ENCODE data around the gene CD96. TPM values are rescaled to one million over a fixed set of nuclear protein-coding genes. Genes with fewer than 3 reads are reported as not detected.
A peak's percentile ranks its signal among the peaks of the same experiment; 100 is the strongest.
"Not testable (repeated sequence)": the region's sequence is repeated elsewhere in the genome, so short reads cannot be mapped to it uniquely, and the experiment has no call there.

The CD96 gene
- total RNA-seq, 1 donor from 2014 or later: not detected

DNA sequence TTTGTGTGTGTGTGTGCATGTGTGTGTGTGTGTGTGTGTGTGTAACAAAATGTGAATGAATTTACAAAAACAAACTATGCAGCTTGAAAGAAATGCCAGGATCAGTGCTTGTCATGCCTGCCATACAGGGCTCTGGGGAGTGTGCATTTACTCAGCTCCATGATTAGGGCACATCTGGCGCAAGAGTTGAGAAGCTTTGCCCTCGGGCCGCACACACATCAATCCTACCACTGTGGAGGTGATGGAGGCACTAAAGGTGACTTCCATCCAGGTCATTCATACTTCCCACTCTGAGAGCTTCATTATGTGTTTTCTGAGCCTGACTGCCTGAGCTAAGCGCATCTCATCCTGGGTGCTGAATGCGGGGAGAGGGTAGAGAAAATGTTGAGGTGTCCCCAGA is 125.2 kb downstream of the CD96 start:
- Mint-ChIP-seq H3K36me3 (ENCODE audit: low read depth) (peaks cover 7% of the 10 kb centered on the region), H3K27me3 (ENCODE audit: low read depth) (no peaks in the 10 kb centered on the region), H3K4me1 (peaks cover 21% of the 10 kb centered on the region), H3K27ac (ENCODE audit: unreplicated experiment) (no peak overlapping the region), H3K9me3 (peaks cover 11% of the 10 kb centered on the region), H3K4me3 (no peak overlapping the region)
- TF ChIP-seq, protein P1, sequence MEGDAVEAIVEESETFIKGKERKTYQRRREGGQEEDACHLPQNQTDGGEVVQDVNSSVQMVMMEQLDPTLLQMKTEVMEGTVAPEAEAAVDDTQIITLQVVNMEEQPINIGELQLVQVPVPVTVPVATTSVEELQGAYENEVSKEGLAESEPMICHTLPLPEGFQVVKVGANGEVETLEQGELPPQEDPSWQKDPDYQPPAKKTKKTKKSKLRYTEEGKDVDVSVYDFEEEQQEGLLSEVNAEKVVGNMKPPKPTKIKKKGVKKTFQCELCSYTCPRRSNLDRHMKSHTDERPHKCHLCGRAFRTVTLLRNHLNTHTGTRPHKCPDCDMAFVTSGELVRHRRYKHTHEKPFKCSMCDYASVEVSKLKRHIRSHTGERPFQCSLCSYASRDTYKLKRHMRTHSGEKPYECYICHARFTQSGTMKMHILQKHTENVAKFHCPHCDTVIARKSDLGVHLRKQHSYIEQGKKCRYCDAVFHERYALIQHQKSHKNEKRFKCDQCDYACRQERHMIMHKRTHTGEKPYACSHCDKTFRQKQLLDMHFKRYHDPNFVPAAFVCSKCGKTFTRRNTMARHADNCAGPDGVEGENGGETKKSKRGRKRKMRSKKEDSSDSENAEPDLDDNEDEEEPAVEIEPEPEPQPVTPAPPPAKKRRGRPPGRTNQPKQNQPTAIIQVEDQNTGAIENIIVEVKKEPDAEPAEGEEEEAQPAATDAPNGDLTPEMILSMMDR (conservative IDR thresholded peaks at IDR 0.05): no peak
- no peak for DNase-seq (ENCODE audit: low read depth, low spot score)

DNA sequence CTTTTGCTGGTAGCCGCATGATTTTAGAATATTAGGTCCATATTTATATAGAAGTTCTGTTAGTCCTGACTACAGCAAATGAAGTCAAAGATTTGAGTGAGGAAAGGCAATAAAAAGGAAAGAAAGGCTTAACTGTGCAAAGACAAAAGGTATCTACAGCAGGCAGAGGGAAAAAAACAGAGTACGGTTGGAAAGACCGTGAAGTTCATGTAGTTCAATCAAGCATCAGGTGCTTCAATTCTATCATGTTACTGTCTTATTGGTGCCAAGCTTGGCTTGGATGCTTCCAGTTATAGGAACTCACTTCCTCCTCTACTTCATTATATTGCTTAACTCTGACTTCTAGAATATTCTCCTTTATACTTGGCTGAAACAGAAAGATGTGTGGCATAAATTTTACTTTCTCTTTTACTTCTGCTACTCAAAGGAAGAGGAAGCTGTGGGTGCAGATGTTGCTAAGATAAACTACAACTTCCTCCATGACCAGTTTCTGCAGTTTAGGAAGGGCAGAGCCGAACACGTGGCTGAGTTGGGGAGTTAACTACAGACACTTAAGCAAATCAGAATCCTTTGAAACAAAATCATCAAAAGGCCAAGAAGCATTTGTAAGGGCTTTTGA is 125.7 kb downstream of the CD96 start:
- peaks cover 2% of the 10 kb centered on the region for H3K36me3 Mint-ChIP-seq (ENCODE audit: low read depth)
- no peak for DNase-seq (ENCODE audit: low read depth, low spot score)
- TF ChIP-seq, protein P1 (conservative IDR thresholded peaks at IDR 0.05): no peak
- H3K27ac Mint-ChIP-seq (ENCODE audit: unreplicated experiment): peak overlapping the region; percentile 68
- H3K27me3 Mint-ChIP-seq (ENCODE audit: low read depth): no peaks in the 10 kb centered on the region
- H3K4me1 Mint-ChIP-seq: peaks cover 21% of the 10 kb centered on the region
- peaks cover 5% of the 10 kb centered on the region for H3K9me3 Mint-ChIP-seq
- no peak overlapping the region for H3K4me3 Mint-ChIP-seq

DNA sequence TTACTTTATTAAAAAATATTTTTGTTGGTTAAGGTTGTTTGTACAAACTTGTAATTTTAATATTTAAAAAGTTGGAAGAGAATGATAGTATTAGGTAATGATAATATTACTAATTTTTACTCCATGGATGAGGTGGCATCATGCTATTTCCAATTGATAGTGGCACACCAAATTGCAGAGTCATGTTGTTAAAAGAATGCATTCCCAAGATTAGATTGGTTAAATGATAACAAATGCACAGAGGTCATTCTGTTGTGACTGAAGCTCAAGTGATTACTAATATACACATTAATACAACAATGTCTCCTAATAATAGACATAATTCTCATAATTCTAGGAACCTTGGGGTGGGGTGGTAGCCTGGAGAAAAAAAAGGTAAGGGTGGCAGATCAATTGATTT is 126.3 kb downstream of the CD96 start:
- Mint-ChIP-seq H3K9me3 (peaks cover 2% of the 10 kb centered on the region), H3K27ac (ENCODE audit: unreplicated experiment) (no peak overlapping the region)
- TF ChIP-seq, protein P1 (conservative IDR thresholded peaks at IDR 0.05): no peak

DNA sequence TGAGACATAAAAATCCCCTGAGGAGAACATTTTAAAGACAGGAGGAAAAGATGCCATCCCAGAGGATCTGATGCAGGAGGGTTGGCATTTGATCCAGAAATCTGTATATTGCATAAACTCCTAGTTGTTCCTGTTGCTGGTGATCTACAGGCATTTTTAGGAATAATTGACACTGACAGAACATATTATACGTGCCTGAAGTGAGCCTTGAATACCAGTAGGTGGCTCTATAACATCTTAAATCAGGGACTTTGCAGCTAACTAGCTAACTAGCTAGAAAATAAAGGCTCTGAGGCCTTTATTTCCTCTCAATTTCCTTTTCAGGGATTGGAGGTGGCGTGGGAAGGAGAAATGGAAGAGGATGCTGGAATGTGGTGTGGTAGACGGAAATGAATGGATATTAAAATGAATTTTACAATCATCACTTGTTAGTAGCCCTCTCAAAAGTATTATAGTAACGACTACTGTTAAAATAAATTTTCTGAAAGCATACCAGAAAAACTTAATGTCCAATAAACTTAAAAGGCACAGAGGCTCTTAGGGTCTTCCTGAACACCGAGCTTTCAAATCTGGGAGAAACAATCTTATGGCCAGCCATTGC is 127.0 kb downstream of the CD96 start:
- H3K9me3 Mint-ChIP-seq: no peaks in the 10 kb centered on the region
- DNase-seq (ENCODE audit: low read depth, low spot score): no peak
- peaks cover 25% of the 10 kb centered on the region for H3K4me1 Mint-ChIP-seq
- H3K27me3 Mint-ChIP-seq (ENCODE audit: low read depth): peaks cover 4% of the 10 kb centered on the region
- no peaks in the 10 kb centered on the region for H3K36me3 Mint-ChIP-seq (ENCODE audit: low read depth)
- H3K27ac Mint-ChIP-seq (ENCODE audit: unreplicated experiment): no peak overlapping the region
- TF ChIP-seq, protein P1 (conservative IDR thresholded peaks at IDR 0.05): peak; percentile 86
- H3K4me3 Mint-ChIP-seq: peak overlapping the region; percentile 5

More for the DNA sequence above, 126.3 kb downstream of the CD96 start:
- no peak for DNase-seq (ENCODE audit: low read depth, low spot score)
- no peaks in the 10 kb centered on the region for H3K36me3 Mint-ChIP-seq (ENCODE audit: low read depth)
- no peaks in the 10 kb centered on the region for H3K27me3 Mint-ChIP-seq (ENCODE audit: low read depth)
- peaks cover 21% of the 10 kb centered on the region for H3K4me1 Mint-ChIP-seq
- no peak overlapping the region for H3K4me3 Mint-ChIP-seq

DNA sequence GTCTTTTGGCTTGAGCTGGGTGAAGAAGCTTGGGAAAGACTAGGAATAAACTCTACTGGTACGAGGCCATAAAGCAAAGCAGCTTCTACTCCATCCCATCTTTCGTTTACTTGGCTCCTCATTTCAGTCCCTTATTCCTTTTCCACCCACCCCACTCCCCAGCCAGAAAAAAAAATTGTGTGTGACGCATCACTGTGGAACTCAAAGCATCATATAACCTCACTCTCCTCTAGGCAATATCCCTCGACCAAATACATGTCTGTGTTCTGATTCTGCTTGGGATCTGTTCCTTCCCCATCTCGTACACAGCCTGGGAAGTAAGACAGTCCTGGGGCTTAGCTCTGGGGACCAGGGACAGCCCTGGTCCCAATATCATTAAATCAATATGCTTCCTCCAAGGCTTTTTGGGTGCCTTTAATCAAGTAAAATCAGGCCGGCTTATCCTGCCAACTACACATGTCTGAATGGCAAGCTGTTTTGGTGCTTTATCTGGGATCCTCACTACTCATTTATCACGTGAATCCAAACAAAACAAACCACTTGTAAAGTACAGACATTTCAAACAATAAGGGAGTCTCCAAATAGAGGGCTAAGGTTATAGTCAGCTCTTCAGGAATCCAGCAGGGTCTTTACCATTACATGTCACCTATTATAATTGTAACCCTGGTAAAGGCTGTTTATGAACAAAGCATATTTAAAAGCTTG is 128.1 kb downstream of the CD96 start:
- TF ChIP-seq, protein P1 (conservative IDR thresholded peaks at IDR 0.05): no peak
- no peak overlapping the region for H3K27ac Mint-ChIP-seq (ENCODE audit: unreplicated experiment)
- no peak for DNase-seq (ENCODE audit: low read depth, low spot score)
- no peak overlapping the region for H3K4me3 Mint-ChIP-seq
- H3K9me3 Mint-ChIP-seq: no peaks in the 10 kb centered on the region
- H3K27me3 Mint-ChIP-seq (ENCODE audit: low read depth): peaks cover 7% of the 10 kb centered on the region
- H3K36me3 Mint-ChIP-seq (ENCODE audit: low read depth): no peaks in the 10 kb centered on the region
- peaks cover 35% of the 10 kb centered on the region for H3K4me1 Mint-ChIP-seq

DNA sequence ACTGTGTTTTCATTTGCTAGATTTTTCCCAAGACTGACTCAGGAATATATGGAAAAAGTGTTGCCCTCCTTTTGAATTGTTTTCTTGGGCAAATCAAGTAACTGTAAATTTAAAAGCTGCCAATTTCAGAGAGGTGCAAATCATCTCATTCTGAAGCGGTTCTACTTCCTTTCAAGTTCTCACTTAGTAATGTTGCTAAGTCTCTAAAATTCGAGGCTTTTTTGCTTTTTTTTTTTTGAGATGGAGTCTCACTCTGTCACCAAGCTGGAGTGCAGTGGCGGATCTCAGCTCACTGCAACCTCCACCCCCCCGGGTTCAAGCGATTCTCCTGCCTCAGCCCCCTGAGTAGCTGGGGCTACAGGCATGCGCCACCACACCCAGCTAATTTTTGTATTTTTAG is 130.5 kb downstream of the CD96 start:
- not testable (repeated sequence) for H3K27ac Mint-ChIP-seq (ENCODE audit: unreplicated experiment); H3K27me3 Mint-ChIP-seq (ENCODE audit: low read depth); H3K4me3 Mint-ChIP-seq; H3K9me3 Mint-ChIP-seq; H3K36me3 Mint-ChIP-seq (ENCODE audit: low read depth); DNase-seq (ENCODE audit: low read depth, low spot score)
- H3K4me1 Mint-ChIP-seq: peaks cover 53% of the 10 kb centered on the region
